Right atrium auricular region (tissue), 2 donors: Measurements from ENCODE around the gene DENND1A. TPM values are rescaled to one million over a fixed set of nuclear protein-coding genes. Genes with fewer than 3 reads are reported as not detected.

Experiments
- DNase-seq: peaks from one replicate; pipeline ENCODE4 v3.0.0-alpha.2; 2019; ENCODE audit warnings: low spot score
- H3K27ac ChIP-seq, 2 donors: fragments of 200-600 bp; sonication (generic); 1 replicate in 1 of 2; 2 replicates in 1 of 2; pipeline ENCODE4 v1.5.1; 2016 to 2019
- H3K27me3 ChIP-seq, 2 donors: fragments of 200-600 bp; sonication (generic); one replicate each; pipeline versions ENCODE4 v1.5.1 to v1.6.0; 2017 to 2019
- H3K36me3 ChIP-seq: fragments of 200-600 bp; sonication (generic); one replicate; pipeline ENCODE4 v1.5.1; 2016
- H3K4me1 ChIP-seq, 2 donors: fragments of 200-600 bp; sonication (generic); one replicate each; pipeline versions ENCODE4 v1.5.1 to v1.6.0; 2017 to 2019
- H3K4me3 ChIP-seq, 2 donors: fragments of 200-600 bp; sonication (generic); 1 replicate in 1 of 2; 2 replicates in 1 of 2; pipeline ENCODE4 v1.5.1; 2017 to 2019; ENCODE audit warnings: mild to moderate bottlenecking in 1 of 2, moderate library complexity in 1 of 2
- H3K9me3 ChIP-seq, 2 donors: fragments of 200-600 bp; sonication (generic); one replicate each; pipeline ENCODE4 v1.5.1; 2019
- total RNA-seq, 2 donors: library from RNA; depleted of rRNA; stranded (reverse); fragments of >200 nt; gene quantifications; one replicate each; pipeline ENCODE4 v1.1.0, GENCODE V29; 2016
- TF ChIP-seq, protein P1 (sequence below), 2 donors: fragments of 200-600 bp; sonication (generic); IDR thresholded peaks; one replicate each; pipeline ENCODE4 v1.5.1; 2019; ENCODE audit warnings: antibody characterized with exemption in 2 of 2

The DENND1A gene
- total RNA-seq, 2 donors from 2014 or later, result 14.9 to 23.6 TPM

DNA sequence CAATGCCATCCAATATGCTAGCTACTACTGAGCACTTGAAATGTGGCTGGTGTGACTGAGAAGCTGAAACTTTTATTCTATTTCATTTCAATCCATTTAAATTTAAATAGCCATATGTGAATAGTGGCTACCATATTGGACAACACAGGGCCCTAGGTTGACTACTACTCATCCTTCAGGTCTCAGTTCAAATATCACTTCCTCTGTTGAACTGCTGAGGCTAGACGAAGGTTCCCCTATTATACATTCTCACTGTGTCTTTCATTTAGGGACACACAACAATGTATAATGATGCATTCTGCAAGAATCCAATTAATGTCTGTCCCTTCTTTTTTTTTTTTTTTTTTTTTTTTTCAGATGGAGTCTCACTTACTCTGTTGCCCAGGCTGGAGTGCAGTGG lies 365.3 kb downstream of the DENND1A start:
- no peaks in the 10 kb centered on the region for H3K36me3 ChIP-seq
- TF ChIP-seq, protein P1, sequence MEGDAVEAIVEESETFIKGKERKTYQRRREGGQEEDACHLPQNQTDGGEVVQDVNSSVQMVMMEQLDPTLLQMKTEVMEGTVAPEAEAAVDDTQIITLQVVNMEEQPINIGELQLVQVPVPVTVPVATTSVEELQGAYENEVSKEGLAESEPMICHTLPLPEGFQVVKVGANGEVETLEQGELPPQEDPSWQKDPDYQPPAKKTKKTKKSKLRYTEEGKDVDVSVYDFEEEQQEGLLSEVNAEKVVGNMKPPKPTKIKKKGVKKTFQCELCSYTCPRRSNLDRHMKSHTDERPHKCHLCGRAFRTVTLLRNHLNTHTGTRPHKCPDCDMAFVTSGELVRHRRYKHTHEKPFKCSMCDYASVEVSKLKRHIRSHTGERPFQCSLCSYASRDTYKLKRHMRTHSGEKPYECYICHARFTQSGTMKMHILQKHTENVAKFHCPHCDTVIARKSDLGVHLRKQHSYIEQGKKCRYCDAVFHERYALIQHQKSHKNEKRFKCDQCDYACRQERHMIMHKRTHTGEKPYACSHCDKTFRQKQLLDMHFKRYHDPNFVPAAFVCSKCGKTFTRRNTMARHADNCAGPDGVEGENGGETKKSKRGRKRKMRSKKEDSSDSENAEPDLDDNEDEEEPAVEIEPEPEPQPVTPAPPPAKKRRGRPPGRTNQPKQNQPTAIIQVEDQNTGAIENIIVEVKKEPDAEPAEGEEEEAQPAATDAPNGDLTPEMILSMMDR (IDR thresholded peaks at IDR 0.05), result no peak
- peaks cover 0 to 15% of the 10 kb centered on the region in 2 donors for H3K4me1 ChIP-seq
- no peaks in the 10 kb centered on the region for H3K9me3 ChIP-seq
- H3K27ac ChIP-seq, result no peak overlapping the region
- H3K27me3 ChIP-seq, result no peaks in the 10 kb centered on the region
- no peak for DNase-seq
- no peak overlapping the region for H3K4me3 ChIP-seq

DNA sequence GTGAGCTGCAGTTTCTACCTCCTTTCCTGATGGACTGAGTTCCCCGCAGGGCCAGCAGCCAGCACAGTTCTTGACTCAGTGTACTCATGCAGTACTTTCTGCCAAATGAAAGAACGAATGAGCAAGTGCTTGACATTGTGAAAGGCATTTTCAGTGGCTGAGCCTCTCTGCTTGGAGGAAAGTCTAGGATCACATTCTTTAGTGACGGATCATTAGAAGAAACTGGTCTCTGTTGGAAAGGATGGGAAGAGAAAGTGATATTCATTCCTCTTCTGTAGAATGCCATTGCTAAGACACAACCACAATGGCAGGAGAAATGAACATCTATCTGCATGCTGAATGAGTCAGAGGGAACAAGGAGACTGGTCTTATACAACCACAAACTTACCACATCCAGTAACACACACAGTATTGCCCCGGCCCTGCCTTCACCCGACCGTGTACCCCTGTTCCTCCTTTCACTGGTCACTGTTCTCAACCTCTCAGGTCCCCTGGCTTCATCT lies 367.0 kb downstream of the DENND1A start:
- TF ChIP-seq, protein P1 (IDR thresholded peaks at IDR 0.05), result no peak
- Histone ChIP-seq H3K9me3 (no peaks in the 10 kb centered on the region), H3K4me1 (no peaks in the 10 kb centered on the region), H3K4me3 (no peak overlapping the region), H3K27ac (no peak overlapping the region), H3K36me3 (no peaks in the 10 kb centered on the region), H3K27me3 (no peaks in the 10 kb centered on the region)
- DNase-seq, result no peak

DNA sequence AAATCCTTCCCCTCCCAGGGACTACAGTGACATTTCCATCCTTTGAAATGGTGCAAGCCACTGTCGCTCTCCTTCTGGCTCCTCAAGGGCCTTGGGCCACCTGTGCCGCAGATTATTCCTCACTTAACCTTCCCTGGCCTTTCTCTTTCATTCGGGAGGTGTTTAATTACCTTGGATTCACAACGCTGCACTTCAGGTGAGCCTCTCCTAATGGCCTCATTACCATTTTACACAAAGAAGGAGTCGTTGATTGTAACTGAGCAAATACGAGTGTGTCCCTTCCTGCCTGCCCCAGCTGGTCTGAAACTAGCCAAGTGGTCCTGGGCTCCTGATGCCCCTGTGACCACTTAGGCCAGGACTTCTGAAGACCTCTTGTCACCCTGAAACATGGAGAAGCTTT lies 368.9 kb downstream of the DENND1A start:
- peaks cover 12% of the 10 kb centered on the region for H3K36me3 ChIP-seq
- TF ChIP-seq, protein P1 (IDR thresholded peaks at IDR 0.05), result no peak
- no peak overlapping the region for H3K27ac ChIP-seq
- H3K9me3 ChIP-seq, result no peaks in the 10 kb centered on the region
- no peaks in the 10 kb centered on the region for H3K4me1 ChIP-seq
- H3K27me3 ChIP-seq, result no peaks in the 10 kb centered on the region
- H3K4me3 ChIP-seq, result no peak overlapping the region
- no peak for DNase-seq

DNA sequence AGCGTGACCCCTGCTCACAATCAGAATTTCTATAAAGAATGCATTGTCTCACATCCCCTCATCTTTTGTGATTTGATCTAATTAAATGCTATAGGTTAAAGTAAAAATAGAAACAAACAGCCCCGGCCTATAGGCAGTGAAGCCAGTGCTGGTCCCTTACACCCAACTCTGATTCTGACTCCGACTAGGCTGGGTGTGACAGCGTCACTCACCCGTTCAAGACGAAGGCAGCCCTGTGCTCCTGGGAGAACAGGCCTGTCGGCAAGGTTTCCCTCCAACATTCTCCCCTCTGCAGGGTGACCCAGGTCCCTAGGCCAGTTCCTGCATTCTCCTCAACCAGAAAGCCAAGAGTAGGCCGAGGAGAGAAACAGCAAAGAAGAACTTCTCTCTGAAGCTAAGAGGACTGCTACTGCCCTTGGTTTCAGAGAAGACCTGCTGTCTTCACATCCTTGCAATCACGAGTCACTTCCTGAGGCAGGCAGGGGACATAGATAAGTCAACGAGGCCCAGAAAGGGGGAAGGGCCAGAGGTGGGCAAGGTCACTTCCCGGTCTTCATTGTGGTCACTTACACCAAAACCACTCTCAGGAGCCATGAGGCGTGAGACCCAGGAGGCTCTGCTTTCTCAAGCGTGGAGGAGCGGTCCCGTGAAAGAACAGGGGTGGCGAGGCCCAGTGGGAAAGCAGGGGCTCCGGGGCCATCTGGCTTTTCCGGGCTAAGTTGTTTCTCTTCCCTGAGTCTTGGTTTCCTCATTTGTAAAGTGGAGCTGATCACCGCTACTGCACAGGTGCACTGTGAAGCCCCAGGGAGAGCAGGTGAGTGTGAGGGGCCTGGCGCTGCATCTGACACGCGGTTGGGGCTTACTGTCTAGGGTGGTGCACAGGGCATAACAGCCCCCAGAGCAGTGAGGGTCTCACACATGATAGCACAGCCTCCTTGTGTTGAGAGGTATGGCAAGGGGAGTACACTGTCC lies 373.2 kb downstream of the DENND1A start:
- no peaks in the 10 kb centered on the region for H3K9me3 ChIP-seq
- no peak overlapping the region for H3K27ac ChIP-seq
- TF ChIP-seq, protein P1 (IDR thresholded peaks at IDR 0.05), result no peak
- no peak overlapping the region for H3K4me3 ChIP-seq
- H3K4me1 ChIP-seq, result no peaks in the 10 kb centered on the region
- no peak for DNase-seq
- no peaks in the 10 kb centered on the region for H3K27me3 ChIP-seq
- peaks cover 14% of the 10 kb centered on the region for H3K36me3 ChIP-seq

DNA sequence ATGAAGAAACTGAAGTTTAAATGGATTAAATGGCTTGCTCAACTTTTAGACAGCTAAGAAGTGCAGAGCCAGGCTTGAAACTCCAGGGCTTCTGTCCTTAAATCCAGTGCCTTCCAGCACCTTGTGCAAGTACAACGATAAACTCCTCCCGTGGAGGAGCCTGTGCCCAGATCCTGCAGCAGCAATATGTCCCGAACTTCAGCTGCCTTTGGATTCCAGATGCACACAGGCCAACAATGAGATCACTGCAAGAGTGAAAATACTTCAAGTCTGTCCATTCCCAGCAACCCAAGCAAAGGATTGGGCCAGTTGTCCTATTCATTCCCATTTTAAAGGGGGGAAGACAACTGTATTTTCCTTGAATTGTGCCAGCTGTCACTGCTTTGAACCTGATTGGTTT lies 374.3 kb downstream of the DENND1A start:
- TF ChIP-seq, protein P1 (IDR thresholded peaks at IDR 0.05), result no peak
- H3K4me3 ChIP-seq, result no peak overlapping the region
- no peaks in the 10 kb centered on the region for H3K4me1 ChIP-seq
- H3K36me3 ChIP-seq, result peaks cover 14% of the 10 kb centered on the region
- no peaks in the 10 kb centered on the region for H3K9me3 ChIP-seq
- H3K27me3 ChIP-seq, result no peaks in the 10 kb centered on the region
- H3K27ac ChIP-seq, result no peak overlapping the region
- no peak for DNase-seq
